ENCODE data around the gene PLCD3. TPM values are rescaled to one million over a fixed set of nuclear protein-coding genes. Genes with fewer than 3 reads are reported as not detected.

The PLCD3 gene
- total RNA-seq, 1 donor from 2014 or later, result 1.4 TPM

DNA sequence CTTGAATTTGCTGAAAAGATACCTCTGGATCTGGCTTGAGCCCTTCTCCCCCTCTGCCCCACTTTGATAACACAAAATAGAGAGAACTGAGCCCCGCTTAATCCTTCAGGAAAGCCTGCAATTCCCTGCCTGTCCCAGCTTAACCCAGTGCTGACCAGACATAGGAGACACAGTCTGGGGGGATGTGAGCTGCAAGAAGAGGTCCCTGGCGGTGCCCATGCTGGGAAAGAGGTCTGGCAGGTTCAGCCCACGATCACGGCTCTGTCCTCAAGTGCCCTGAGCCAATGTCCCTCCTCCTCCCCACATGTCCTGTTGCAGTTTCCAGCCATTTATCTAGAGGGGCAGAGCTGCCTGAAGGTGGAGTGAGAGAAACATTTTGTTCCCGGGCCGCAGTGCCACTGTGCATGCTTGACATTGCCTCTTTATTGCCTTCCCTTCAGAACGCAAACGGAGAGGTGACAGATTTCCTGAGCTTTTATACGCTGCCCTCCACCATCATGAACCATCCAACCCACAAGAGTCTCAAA is 29.0 kb downstream of the PLCD3 start:
- POLR2A ChIA-PET, result interaction anchor here (0.5 kb wide), 1 partner anchor 9 kb away, joined by 3 read pairs; no protein-coding TSS in a partner anchor
- H3K27me3 Mint-ChIP-seq, result no peaks in the 10 kb centered on the region
- no peak for DNase-seq
- TF ChIP-seq CTCF (IDR thresholded peaks at IDR 0.05), result no peak
- H3K9me3 Mint-ChIP-seq, result no peaks in the 10 kb centered on the region
- peaks cover 3% of the 10 kb centered on the region for H3K4me1 Mint-ChIP-seq
- no peak overlapping the region for H3K4me3 Mint-ChIP-seq
- no peak overlapping the region for H3K27ac Mint-ChIP-seq
- CTCF ChIA-PET, result interaction anchor here (1.6 kb wide), 1 partner anchor 32 kb away, joined by 5 read pairs; the partner anchor contains the start of gene ACBD4
- intact Hi-C loops (cut with micrococcal nuclease), result no loop called here
- peaks cover 84% of the 10 kb centered on the region for H3K36me3 Mint-ChIP-seq (ENCODE audit: low read depth)
- ATAC-seq (ENCODE audit: low read depth), result no peak

GRCh38 chr17:45102856-45103255 is 29.5 kb downstream of the PLCD3 start:
- no peaks in the 10 kb centered on the region for H3K27me3 Mint-ChIP-seq
- no peaks in the 10 kb centered on the region for H3K9me3 Mint-ChIP-seq
- POLR2A ChIA-PET, result no interaction called here
- H3K4me3 Mint-ChIP-seq, result no peak overlapping the region
- intact Hi-C loops (cut with micrococcal nuclease), result no loop called here
- H3K36me3 Mint-ChIP-seq (ENCODE audit: low read depth), result peaks cover 84% of the 10 kb centered on the region
- CTCF ChIA-PET, result no interaction called here
- no peak for DNase-seq
- no peak for TF ChIP-seq CTCF (IDR thresholded peaks at IDR 0.05)
- no peak overlapping the region for H3K27ac Mint-ChIP-seq
- no peak for ATAC-seq (ENCODE audit: low read depth)
- peaks cover 3% of the 10 kb centered on the region for H3K4me1 Mint-ChIP-seq

- ChIA-PET CTCF (no interaction called here), POLR2A (no interaction called here)
- H3K36me3 Mint-ChIP-seq (ENCODE audit: low read depth), result peaks cover 85% of the 10 kb centered on the region
- no peak for DNase-seq
- intact Hi-C loops (cut with micrococcal nuclease), result no loop called here
- peaks cover 3% of the 10 kb centered on the region for H3K4me1 Mint-ChIP-seq
- no peak overlapping the region for H3K27ac Mint-ChIP-seq
- ATAC-seq (ENCODE audit: low read depth), result no peak
- H3K9me3 Mint-ChIP-seq, result no peaks in the 10 kb centered on the region
- H3K27me3 Mint-ChIP-seq, result no peaks in the 10 kb centered on the region
- H3K4me3 Mint-ChIP-seq, result no peak overlapping the region
- TF ChIP-seq CTCF (IDR thresholded peaks at IDR 0.05), result no peak
Measured at GRCh38 chr17:45101883-45102811, 30.2 kb downstream of the PLCD3 start.

DNA sequence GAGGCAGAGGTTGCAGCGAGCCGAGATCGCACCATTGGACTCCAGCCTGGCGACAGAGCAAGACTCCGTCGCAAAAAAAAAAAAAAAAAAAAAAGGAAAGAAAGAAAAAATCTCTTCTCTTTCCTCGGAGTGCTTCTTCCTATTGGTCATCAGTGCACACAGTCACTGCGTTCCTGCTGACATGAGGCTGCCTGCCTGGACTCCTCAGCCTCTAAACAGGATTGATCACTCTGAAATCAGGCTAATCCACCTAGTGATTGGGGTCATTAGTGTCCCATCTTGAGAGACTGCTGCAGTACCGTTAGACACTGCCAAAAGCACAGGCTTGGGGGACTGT is 30.8 kb downstream of the PLCD3 start:
- TF ChIP-seq CTCF (IDR thresholded peaks at IDR 0.05), result no peak

More for the DNA sequence above, 30.8 kb downstream of the PLCD3 start:
- Mint-ChIP-seq H3K4me1 (peaks cover 3% of the 10 kb centered on the region), H3K36me3 (ENCODE audit: low read depth) (peaks cover 85% of the 10 kb centered on the region), H3K4me3 (no peak overlapping the region), H3K9me3 (no peaks in the 10 kb centered on the region), H3K27me3 (no peaks in the 10 kb centered on the region), H3K27ac (no peak overlapping the region)
- ChIA-PET POLR2A (no interaction called here), CTCF (no interaction called here)
- ATAC-seq (ENCODE audit: low read depth), result no peak
- no peak for DNase-seq
- intact Hi-C loops (cut with micrococcal nuclease), result no loop called here
